K562 (cell line): Measurements from ENCODE around the gene RAVER2. TPM values are rescaled to one million over a fixed set of nuclear protein-coding genes. Genes with fewer than 3 reads are reported as not detected.

Source experiments
- ATAC-seq: fragments of 200-7000 bp; cut with Tn5 transposase; 3 replicates; pipeline ENCODE4 v1.9.1; 2020; ENCODE audit warnings: moderate library complexity
- BruUV-seq: library from RNA; stranded (reverse); fragments of 400-500 nt; replicated peaks from 2 replicates; lab custom pipeline; 2021; lab: Mats Ljungman, UMichigan
- CTCF ChIA-PET: fragments of 300-600 bp; formaldehyde crosslinking; extraction: SDS; loops from one replicate; lab custom pipeline; 2021; ENCODE audit warnings: low intra/inter-chr PET ratio; lab: Yijun Ruan, JAX
- POLR2A ChIA-PET: fragments of 300-600, 350-650 bp; sonication (Branson Sonifier 250); formaldehyde crosslinking; extraction: SDS; loops from one replicate; lab custom pipeline; 2021; ENCODE audit warnings: antibody characterized with exemption, inconsistent platforms; lab: Yijun Ruan, JAX
- DNase-seq, 4 experiments: peaks; one replicate each; pipeline versions ENCODE4 v3.0.0 to v3.0.0-alpha.2; 2011 to 2018; ENCODE audit warnings: low spot score in 3 of 4, mixed read lengths in 3 of 4; ENCODE audit errors: extremely low read depth in 1 of 4
- FAIRE-seq: peaks from 2 replicates; lab custom pipeline; 2011; peaks lifted over from hg19 to GRCh38; lab: Jason Lieb, UNC
- H2AFZ ChIP-seq: 2 replicates; pipeline ENCODE4 v1.6.0; 2011; ENCODE audit warnings: low read depth, low read length, control low read depth, inconsistent platforms
- H3K27ac ChIP-seq: fragments of 200-600 bp; 3 replicates; pipeline ENCODE4 v1.8.0; 2011; ENCODE audit warnings: low read depth, mild to moderate bottlenecking, control low read depth, inconsistent platforms, low read length, moderate library complexity, mixed read lengths; ENCODE audit errors: extremely low read depth
- H3K27me3 ChIP-seq, 2 experiments: fragments of 300-600 bp in 1 of 2; 2 replicates in 1 of 2; 3 replicates in 1 of 2; pipeline versions ENCODE4 v1.6.0 to v1.8.0; 2011; ENCODE audit warnings: inconsistent platforms in 2 of 2, low read length in 2 of 2, mild to moderate bottlenecking in 1 of 2, mixed read lengths in 1 of 2, moderate library complexity in 1 of 2; ENCODE audit not compliant: control insufficient read depth in 2 of 2, insufficient read depth in 2 of 2
- H3K36me3 ChIP-seq: fragments of 300-600 bp; 3 replicates; pipeline ENCODE4 v1.8.0; 2011; ENCODE audit warnings: mild to moderate bottlenecking, low read length, inconsistent platforms; ENCODE audit not compliant: control insufficient read depth, insufficient read depth
- H3K4me1 ChIP-seq, 2 experiments: fragments of 200-600 bp in 1 of 2; replicated peaks in 1 of 2; 2 replicates in 1 of 2; 3 replicates in 1 of 2; pipeline versions ENCODE4 v1.5.1 to v1.8.0; 2011; ENCODE audit warnings: inconsistent platforms in 2 of 2, low read length in 2 of 2, mild to moderate bottlenecking in 1 of 2, mixed read lengths in 1 of 2, moderate library complexity in 1 of 2; ENCODE audit not compliant: control insufficient read depth in 2 of 2, insufficient read depth in 2 of 2
- H3K4me2 ChIP-seq: 2 replicates; pipeline ENCODE4 v1.6.1; 2011; ENCODE audit warnings: low read length, control low read depth, inconsistent platforms, mixed read lengths; ENCODE audit not compliant: insufficient read depth
- H3K4me3 ChIP-seq: fragments of 200-600 bp; sonication (generic), shearing (Covaris generic); 2 replicates; pipeline ENCODE4 v1.5.1; 2016; ENCODE audit warnings: control low read depth, inconsistent platforms
- H3K79me2 ChIP-seq: fragments of 200-600 bp; 3 replicates; pipeline ENCODE4 v1.8.0; 2011; ENCODE audit warnings: low read length, inconsistent platforms; ENCODE audit not compliant: control insufficient read depth, insufficient read depth
- H3K9ac ChIP-seq, 2 experiments: 2 replicates each; pipeline versions ENCODE4 v1.6.0 to v1.6.1; 2011; ENCODE audit warnings: low read depth in 2 of 2, low read length in 2 of 2, control low read depth in 1 of 2, inconsistent platforms in 1 of 2, mild to moderate bottlenecking in 1 of 2, mixed read lengths in 1 of 2; ENCODE audit not compliant: insufficient read depth in 1 of 2
- H3K9me1 ChIP-seq: one replicate; pipeline ENCODE4 v1.6.0; 2011; ENCODE audit warnings: inconsistent platforms, mild to moderate bottlenecking, low read length, moderate library complexity; ENCODE audit not compliant: control insufficient read depth, insufficient read depth
- H3K9me3 ChIP-seq: replicated peaks from 2 replicates; pipeline ENCODE4 v1.5.1; 2011; ENCODE audit warnings: low read depth, low read length, inconsistent platforms; ENCODE audit not compliant: control insufficient read depth, insufficient read depth
- H4K20me1 ChIP-seq: replicated peaks from 2 replicates; pipeline ENCODE4 v1.6.1; 2011; ENCODE audit warnings: low read length, inconsistent platforms, mixed read lengths; ENCODE audit not compliant: control insufficient read depth, insufficient read depth
- BCOR ChIP-seq: fragments of 450-650 bp; IDR thresholded peaks from 2 replicates; pipeline ENCODE4 v1.6.1; 2016
- BRD9 ChIP-seq: fragments of 450-650 bp; IDR thresholded peaks from 2 replicates; pipeline ENCODE4 v1.6.1; 2018; ENCODE audit warnings: low read depth; ENCODE audit not compliant: partially characterized antibody
- E2F3 ChIP-seq: fragments of 250-450 bp; sonication (Bioruptor Pico); IDR thresholded peaks from 2 replicates; pipeline ENCODE4 v1.4.0; 2020; ENCODE audit warnings: mild to moderate bottlenecking
- PHF8 ChIP-seq: fragments of 200-600 bp; sonication (generic); IDR thresholded peaks from 2 replicates; pipeline ENCODE4 v1.6.1; 2012; ENCODE audit warnings: mixed run types, mild to moderate bottlenecking, inconsistent platforms, low read length, moderate library complexity, borderline replicate concordance
- RBFOX2 ChIP-seq: fragments of 200-400 bp; formaldehyde crosslinking; IDR thresholded peaks from 2 replicates; pipeline ENCODE4 v1.6.1; 2017; ENCODE audit warnings: low read depth, mild to moderate bottlenecking, low read length, moderate library complexity
- ZNF431 ChIP-seq: sonication (generic); formaldehyde crosslinking; IDR thresholded peaks from 2 replicates; pipeline ENCODE4 v1.8.0; 2022; ENCODE audit warnings: mild to moderate bottlenecking, missing genetic modification reagents
- ZNF589 ChIP-seq: fragments of 200-800 bp; sonication (Bioruptor generic); IDR thresholded peaks from 2 replicates; pipeline ENCODE4 v1.6.1; 2016; ENCODE audit warnings: low read depth, missing genetic modification characterization, missing compliant biosample characterization
- ZNF699 ChIP-seq: fragments of 250-450 bp; sonication (Bioruptor Pico); IDR thresholded peaks from 2 replicates; pipeline ENCODE4 v1.8.0; 2021; ENCODE audit warnings: mild to moderate bottlenecking, moderate library complexity; ENCODE audit not compliant: insufficient replicate concordance
- WGBS: fragments of 100-300 bp; shearing (Covaris generic); methylation state at CpG from one replicate; pipeline ENCODE4 v1.1.6; 2016; ENCODE audit warnings: low coverage, mixed read lengths; ENCODE audit not compliant: insufficient coverage; ENCODE audit errors: missing lambda C conversion rate; 5-methylcytosine and 5-hydroxymethylcytosine counted together
- in situ Hi-C: fragments of 300-500 bp; cut with MboI; formaldehyde crosslinking; loops from 4 replicates; pipeline ENCODE4 v1.15.0; 2018; ENCODE audit warnings: inconsistent platforms, mixed read lengths
- intact Hi-C: fragments of 100-400 bp; cut with micrococcal nuclease; formaldehyde crosslinking; loops from 2 replicates; pipeline ENCODE4 v1.14.2; 2022
- polyA plus RNA-seq, 8 experiments: library from polyadenylated mRNA; depleted of rRNA in 4 of 8; stranded (reverse) in 5 of 8; unstranded in 3 of 8; fragments of >200 nt; fragmentation: Nextera tagmentation in 2 of 8; fragmentation: Illumina TruSeq in 1 of 8; extraction: Ambion mirVana in 2 of 8; extraction: Trizol in 1 of 8; gene quantifications; 2 replicates each; pipeline versions ENCODE4 v1.2.1 to v1.2.3, GENCODE V29; 2011 to 2014; ENCODE audit warnings: inconsistent platforms in 1 of 8, missing spikeins in 1 of 8
- total RNA-seq, 7 experiments: library from RNA; depleted of rRNA in 6 of 7; stranded (reverse); fragments of >200 nt in 6 of 7; fragmentation: Illumina TruSeq in 2 of 7; extraction: Trizol in 2 of 7; gene quantifications; 2 replicates each; pipeline versions ENCODE4 v1.2.1 to v1.2.3, GENCODE V29; 2011 to 2021; ENCODE audit warnings: low replicate concordance in 1 of 7
- TF ChIP-seq, protein P1 (sequence below), 2 experiments: IDR thresholded peaks; 2 replicates each; pipeline ENCODE4 v1.6.1; 2012; ENCODE audit warnings: improper control_type of control experiment in 2 of 2, low read depth in 2 of 2, low read length in 2 of 2, borderline replicate concordance in 1 of 2

The RAVER2 gene
- total and polyA plus RNA-seq, 9 of the 15 experiments (the other 6 are each of a cell fraction or from before 2014, with no cell fraction given), result 1.8 to 6.1 (median 4.4) TPM

DNA sequence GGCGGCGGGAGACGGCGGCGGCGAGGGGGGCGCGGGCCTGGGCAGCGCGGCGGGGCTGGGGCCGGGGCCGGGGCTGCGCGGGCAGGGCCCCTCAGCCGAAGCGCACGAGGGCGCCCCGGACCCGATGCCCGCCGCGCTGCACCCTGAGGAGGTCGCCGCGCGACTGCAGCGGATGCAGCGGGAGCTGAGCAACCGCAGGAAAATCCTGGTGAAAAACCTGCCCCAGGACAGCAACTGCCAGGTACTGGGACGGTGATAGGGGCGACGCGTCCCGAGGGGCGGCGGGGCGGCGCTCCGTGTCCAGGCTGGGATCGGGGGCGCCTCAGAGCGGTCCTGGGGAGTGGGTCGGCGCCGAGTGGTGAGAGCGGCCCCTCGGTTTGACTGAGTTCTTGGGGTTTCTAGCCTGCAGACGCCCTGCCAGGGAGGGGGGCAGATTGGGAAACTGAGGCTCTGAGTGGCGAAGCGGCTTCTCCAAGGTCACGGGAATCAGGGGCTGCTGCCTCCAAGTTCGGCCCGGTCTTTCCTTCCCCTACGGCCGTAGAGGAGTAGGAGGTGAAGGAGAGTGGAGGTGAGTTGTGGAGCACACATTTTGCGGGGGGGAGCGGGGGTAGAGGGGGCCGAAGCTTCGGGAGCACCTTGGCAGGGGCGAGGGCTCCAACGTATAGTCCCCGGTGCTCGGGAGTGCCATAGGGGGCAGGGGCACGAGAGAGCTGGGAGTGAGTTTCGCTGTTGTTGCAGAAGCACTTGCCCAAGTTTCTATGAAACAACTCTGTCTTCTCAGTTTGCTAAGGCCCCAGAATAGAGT is 508 bp downstream of the RAVER2 start:
- no peaks in the 10 kb centered on the region for H3K36me3 ChIP-seq
- H3K9me1 ChIP-seq, result no peaks in the 10 kb centered on the region
- no peaks in the 10 kb centered on the region for H3K9me3 ChIP-seq
- no peaks in the 10 kb centered on the region for H3K79me2 ChIP-seq
- H3K4me2 ChIP-seq, result peak overlapping the region; percentile 73
- ChIA-PET POLR2A (interaction anchor here (0.6 to 1.7 kb wide), 5 partner anchors 8 to 328 kb away, joined by 3 to 12 read pairs (median 3); no protein-coding TSS in a partner anchor), CTCF (interaction anchor here (0.7 kb wide), 2 partner anchors 79 to 80 kb away, joined by 5 read pairs; no protein-coding TSS in a partner anchor)
- 6% methylated on average over 33 of the region's 67 CpGs for WGBS
- H3K4me3 ChIP-seq, result peak overlapping the region; percentile 55
- intact Hi-C loops, result loop anchor here (5.0 to 10.0 kb wide), 3 partner anchors 57 to 299 kb away; partner anchors contain the start of gene JAK1
- 0 out of 3 replicates have a peak overlapping the region, but pooled peaks have one; percentile 2 for H3K27ac ChIP-seq
- FAIRE-seq, result no peak
- peak in 3 of 4 experiments; percentile 22 to 31 (median 24) for DNase-seq
- no TSS peak for BruUV-seq
- in situ Hi-C loops, result loop anchor here (10.0 kb wide), 1 partner anchor 79 kb away; no protein-coding TSS in a partner anchor
- peak; percentile 43 for ATAC-seq
- H3K27me3 ChIP-seq, result peaks cover 5 to 7% of the 10 kb centered on the region in 2 experiments; a peak in 1 of 5 replicates
- H3K4me1 ChIP-seq, result peaks cover 0 to 15% of the 10 kb centered on the region in 2 experiments; a peak in 2 of 5 replicates
- peak overlapping the region; percentile 79 for H2AFZ ChIP-seq
- H4K20me1 ChIP-seq, result no peaks in the 10 kb centered on the region
- peak overlapping the region; percentile 62 to 91; a peak in 3 of 4 replicates for H3K9ac ChIP-seq
- TF ChIP-seq ZNF699 (CRISPR knock-in tag), result no peak
- 0 out of 2 replicates have a peak, but pooled peaks have one; percentile 18 for TF ChIP-seq BCOR
- TF ChIP-seq, protein P1, sequence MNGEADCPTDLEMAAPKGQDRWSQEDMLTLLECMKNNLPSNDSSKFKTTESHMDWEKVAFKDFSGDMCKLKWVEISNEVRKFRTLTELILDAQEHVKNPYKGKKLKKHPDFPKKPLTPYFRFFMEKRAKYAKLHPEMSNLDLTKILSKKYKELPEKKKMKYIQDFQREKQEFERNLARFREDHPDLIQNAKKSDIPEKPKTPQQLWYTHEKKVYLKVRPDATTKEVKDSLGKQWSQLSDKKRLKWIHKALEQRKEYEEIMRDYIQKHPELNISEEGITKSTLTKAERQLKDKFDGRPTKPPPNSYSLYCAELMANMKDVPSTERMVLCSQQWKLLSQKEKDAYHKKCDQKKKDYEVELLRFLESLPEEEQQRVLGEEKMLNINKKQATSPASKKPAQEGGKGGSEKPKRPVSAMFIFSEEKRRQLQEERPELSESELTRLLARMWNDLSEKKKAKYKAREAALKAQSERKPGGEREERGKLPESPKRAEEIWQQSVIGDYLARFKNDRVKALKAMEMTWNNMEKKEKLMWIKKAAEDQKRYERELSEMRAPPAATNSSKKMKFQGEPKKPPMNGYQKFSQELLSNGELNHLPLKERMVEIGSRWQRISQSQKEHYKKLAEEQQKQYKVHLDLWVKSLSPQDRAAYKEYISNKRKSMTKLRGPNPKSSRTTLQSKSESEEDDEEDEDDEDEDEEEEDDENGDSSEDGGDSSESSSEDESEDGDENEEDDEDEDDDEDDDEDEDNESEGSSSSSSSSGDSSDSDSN (IDR thresholded peaks at IDR 0.05; ENCODE audit: borderline replicate concordance in 1 of 2, low read depth in 2 of 2, low read length in 2 of 2), result peak in 1 of 2 experiments; percentile 18; a peak in 1 of 4 replicates
- 0 out of 2 replicates have a peak, but pooled peaks have one; percentile 33 for TF ChIP-seq ZNF431
- TF ChIP-seq BRD9, result no peak
- 0 out of 2 replicates have a peak, but pooled peaks have one; percentile 5 for TF ChIP-seq PHF8
- TF ChIP-seq E2F3 (CRISPR knock-in tag), result no peak
- TF ChIP-seq ZNF589 (CRISPR knock-in tag), result no peak
- TF ChIP-seq RBFOX2, result peak; percentile 30; the same call in 1 of the 2 replicates
